GM19351 (cell line): ENCODE measurements around the gene SCAF4.
"Not testable (repeated sequence)": the region's sequence is repeated elsewhere in the genome, so short reads cannot be mapped to it uniquely, and the experiment has no call there.

Experiments used
- ATAC-seq: cut with Tn5 transposase; IDR thresholded peaks from one replicate; pipeline ENCODE4 v1.9.1; 2021; ENCODE audit warnings: mild to moderate bottlenecking, moderate library complexity; ENCODE audit not compliant: unreplicated experiment

The SCAF4 gene

DNA sequence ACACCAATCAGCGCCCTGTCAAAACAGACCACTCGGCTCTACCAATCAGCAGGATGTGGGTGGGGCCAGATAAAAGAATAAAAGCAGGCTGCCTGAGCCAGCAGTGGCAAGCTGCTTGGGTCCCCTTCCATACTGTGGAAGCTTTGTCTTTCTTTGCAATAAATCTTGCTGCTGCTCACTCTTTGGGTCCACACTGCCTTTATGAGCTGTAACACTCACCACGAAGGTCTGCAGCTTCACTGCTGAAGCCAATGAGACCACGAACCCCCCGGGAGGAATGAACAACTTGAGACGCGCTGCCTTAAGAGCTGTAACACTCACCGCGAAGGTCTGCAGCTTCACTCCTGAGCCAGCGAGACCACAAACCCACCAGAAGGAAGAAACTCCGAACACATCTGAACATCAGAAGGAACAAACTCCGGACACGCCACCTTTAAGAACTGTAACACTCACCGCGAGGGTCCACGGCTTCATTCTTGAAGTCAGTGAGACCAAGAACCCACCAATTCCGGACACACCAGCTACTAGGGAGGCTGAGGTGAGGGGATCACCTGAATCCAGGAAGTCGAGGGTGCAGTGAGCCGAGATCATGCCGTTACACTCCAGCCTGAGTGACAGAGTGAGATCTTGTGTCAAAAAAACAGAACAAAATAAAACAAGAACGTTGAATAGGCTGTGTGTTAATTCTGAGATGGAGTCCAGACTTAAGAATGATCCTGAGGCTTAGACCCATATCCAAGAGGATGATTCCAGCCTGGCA is 76.9 kb downstream of the SCAF4 start:
- not testable (repeated sequence) for ATAC-seq

- ATAC-seq = no peak
These were observed 77.6 kb downstream of the SCAF4 start for GRCh38 chr21:31654340-31654739.

DNA sequence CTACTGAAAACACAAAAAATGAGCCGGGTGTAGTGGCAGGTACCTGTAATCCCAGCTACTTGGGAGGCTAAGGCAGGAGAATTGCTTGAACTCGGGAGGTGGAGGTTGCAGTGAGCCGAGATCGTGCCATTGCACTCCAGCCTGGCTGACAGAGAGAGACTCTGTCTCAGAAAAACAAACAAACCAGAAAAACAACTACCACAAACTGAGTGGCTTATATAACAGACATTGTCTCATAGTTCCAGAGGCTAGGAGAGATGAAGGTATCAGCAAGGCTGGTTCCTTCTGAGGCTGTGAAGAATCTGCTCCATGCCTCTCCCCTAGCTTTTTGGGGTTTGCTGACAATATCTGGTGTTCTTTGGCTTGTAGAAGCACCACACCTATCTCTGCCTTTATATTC is 80.4 kb downstream of the SCAF4 start:
- not testable (repeated sequence) for ATAC-seq

- ATAC-seq = no peak
These were observed 81.0 kb downstream of the SCAF4 start for GRCh38 chr21:31650930-31651329.

- ATAC-seq = peak; percentile 80
These were observed 84.3 kb downstream of the SCAF4 start for GRCh38 chr21:31647650-31648049.

- ATAC-seq = no peak
These were observed 87.3 kb downstream of the SCAF4 start for GRCh38 chr21:31644643-31645042.

DNA sequence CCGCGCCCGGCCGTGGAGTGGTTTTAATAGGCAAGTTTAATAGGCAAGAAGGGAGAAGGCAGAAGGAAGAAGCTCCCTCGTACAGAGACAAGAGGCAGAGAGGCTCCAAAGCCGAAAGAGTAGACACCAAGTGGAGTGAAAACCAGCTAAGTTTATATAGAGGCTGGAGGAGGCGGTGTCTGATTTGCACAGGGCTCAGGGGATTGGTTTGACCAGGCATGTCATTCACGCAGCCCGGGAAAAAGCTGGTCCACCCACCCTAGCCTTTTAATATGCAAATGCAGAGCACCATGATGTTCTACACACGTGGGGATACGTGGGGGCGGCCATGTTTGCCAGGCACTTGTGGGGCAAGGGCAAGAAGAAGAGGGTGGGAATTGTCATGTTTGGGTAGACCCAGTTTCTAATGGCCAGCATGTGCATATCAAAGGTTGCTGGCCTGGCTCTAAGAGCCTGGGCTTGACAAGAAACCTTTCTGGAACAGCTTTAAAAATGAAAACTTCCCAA is 90.4 kb downstream of the SCAF4 start:
- no peak for ATAC-seq

DNA sequence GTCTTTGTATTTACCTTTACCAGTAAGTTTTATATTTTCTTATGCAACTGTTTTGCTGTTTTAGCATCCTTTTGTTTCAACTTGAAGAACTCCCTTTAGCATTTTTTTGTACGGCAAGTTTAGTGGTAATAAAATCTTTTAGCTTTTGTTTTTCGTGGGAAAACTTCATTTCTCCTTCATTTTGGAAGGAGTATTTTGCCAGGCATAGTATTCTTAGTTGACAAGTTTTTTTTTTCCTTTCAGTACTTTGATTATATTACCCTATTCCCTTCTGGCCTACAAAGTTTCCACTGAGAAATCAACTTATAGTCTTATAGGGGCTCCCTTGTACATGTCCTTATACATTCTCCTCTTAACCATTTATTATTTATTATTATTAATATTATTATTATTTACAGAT is 95.0 kb downstream of the SCAF4 start:
- ATAC-seq = no peak

DNA sequence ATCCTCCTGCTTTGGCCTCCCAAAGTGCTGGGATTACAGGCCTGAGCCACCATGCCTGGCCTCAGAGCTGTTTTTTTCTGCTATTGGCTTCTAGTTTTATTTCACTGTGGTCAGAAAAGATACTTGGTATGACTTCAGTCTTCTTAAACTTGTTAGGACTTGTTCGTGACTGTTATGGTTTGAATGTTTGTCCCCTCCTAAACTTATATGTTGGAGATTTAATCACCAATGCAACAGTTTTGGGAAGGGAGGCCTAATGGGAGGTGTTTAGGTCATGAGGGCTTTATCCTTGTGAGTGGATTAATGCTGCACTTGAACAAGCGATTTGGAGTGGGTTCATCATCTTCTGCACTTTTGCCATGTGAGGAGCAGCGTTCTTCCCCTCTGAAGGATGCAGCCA is 96.9 kb downstream of the SCAF4 start:
- ATAC-seq = no peak

- not testable (repeated sequence) for ATAC-seq
These were observed 100.0 kb downstream of the SCAF4 start for GRCh38 chr21:31631881-31632280.

DNA sequence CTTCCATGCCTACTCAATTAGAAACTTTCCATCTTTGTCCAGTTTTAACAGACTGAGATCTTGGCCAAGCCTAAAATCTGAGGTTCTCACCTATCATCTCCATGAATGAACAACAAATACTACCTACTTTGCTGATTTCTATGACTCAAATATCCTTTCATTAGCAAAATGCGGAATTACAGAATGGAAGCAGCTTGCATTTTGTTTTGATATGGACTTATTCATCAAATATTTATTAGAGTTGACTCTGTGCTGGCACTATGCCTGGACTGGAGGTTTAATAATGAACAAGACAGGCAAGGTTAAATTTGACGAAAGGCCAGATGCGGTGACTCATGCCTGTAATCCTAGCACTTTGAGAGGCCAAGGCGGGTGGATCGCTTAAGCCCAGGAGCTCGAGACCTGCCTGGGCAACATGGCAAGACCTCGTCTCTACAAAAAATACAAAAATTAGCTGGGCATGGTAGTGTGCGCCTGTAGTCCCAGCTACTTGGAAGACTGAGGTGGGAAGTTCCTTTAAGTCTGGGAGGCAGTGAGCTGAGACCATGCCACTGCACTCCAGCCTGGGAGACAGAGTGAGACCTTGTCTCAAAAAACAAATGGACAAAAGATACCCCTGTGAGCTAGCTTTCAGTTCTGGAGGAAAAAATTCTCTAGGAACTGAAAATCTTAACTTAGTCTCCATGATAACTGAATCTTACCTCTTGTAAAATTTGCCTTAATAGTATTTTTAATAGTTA is 101.8 kb downstream of the SCAF4 start:
- no peak for ATAC-seq

- no peak for ATAC-seq
These were observed 106.9 kb downstream of the SCAF4 start for GRCh38 chr21:31624961-31625491.

- no peak for ATAC-seq
These were observed 107.7 kb downstream of the SCAF4 start for GRCh38 chr21:31624181-31624580.

- peak; percentile 59 for ATAC-seq
These were observed 108.3 kb downstream of the SCAF4 start for GRCh38 chr21:31623664-31624063.

- ATAC-seq = no peak
These were observed 109.5 kb downstream of the SCAF4 start for GRCh38 chr21:31622397-31622796.
